HFFc6 (cell line): ENCODE results near the gene EXOC4. TPM values are rescaled to one million over a fixed set of nuclear protein-coding genes. Genes with fewer than 3 reads are reported as not detected.
A peak's percentile ranks its signal among the peaks of the same experiment; 100 is the strongest.

ENCODE experiments used
- DNase-seq: peaks from one replicate; pipeline ENCODE4 v3.0.0-alpha.2; 2018
- H3K27ac Mint-ChIP-seq: 2 replicates; pipeline ENCODE4 v1.8.0; 2020; ENCODE audit warnings: mild to moderate bottlenecking, mixed read lengths
- H3K27me3 Mint-ChIP-seq: 2 replicates; pipeline ENCODE4 v1.8.0; 2021; ENCODE audit warnings: mild to moderate bottlenecking, moderate library complexity, mixed read lengths; ENCODE audit not compliant: insufficient read depth
- H3K36me3 Mint-ChIP-seq: 2 replicates; pipeline ENCODE4 v1.8.0; 2021; ENCODE audit warnings: low read depth, mixed read lengths
- H3K4me1 Mint-ChIP-seq: 2 replicates; pipeline ENCODE4 v1.8.0; 2020; ENCODE audit warnings: low read depth, mixed read lengths
- H3K4me3 Mint-ChIP-seq: 2 replicates; pipeline ENCODE4 v1.8.0; 2020; ENCODE audit warnings: mild to moderate bottlenecking, moderate library complexity, mixed read lengths
- H3K9me3 Mint-ChIP-seq: 2 replicates; pipeline ENCODE4 v1.8.0; 2020; ENCODE audit warnings: mild to moderate bottlenecking, mixed read lengths
- total RNA-seq, 6 experiments: library from RNA; stranded (reverse); fragmentation: NEBNext Ultra II Directional; extraction: Animal tissue kit (Norgen Biotek cat#: 25700); gene quantifications; 2 replicates in 1 of 6; 3 replicates in 5 of 6; pipeline ENCODE4 v1.2.3, GENCODE V29; 2021
- TF ChIP-seq, protein P1 (sequence below): fragments of 200-600 bp; sonication (generic); IDR thresholded peaks from 2 replicates; pipeline ENCODE4 v1.5.0; 2021; ENCODE audit warnings: antibody characterized with exemption, mild to moderate bottlenecking

EXOC4 gene
- total RNA-seq, 6 experiments from 2014 or later = 57.6 to 67.6 (median 61.4) TPM

DNA sequence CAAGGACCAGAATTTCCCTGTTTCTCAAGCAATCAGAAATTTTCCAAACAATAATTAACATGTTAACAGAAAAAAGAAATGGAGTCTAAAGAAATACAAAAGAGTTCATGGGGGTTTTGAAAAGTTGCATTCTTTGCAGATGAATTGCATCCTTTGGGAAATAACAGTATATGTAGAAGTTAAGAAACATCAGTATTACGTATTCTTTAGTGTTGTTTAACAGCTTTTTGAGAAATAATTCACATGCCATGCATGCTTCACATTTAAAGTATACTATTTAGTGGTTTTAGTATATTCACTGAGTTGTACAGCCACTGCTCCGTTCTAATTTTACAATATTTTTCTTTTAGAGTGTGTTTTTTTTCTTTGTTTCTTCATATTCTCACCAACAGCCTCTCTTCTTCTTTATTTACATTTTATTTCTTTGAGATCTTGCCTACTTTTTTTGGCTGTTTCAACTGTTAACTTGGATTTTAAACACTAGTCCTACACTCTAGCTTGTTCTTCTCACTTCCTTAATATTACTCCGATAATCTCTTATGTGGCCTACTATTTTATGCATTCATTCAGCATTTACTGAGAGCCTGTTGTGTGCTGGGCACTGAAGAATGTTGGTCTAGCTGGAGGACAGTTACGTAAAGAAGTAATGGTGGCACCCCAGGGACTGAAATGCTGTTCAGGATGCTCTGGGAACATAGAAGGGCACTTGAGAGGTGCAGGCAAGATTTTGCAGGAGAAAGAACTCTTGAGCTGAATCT is 330.1 kb downstream of the EXOC4 start:
- H3K36me3 Mint-ChIP-seq = peaks cover 23% of the 10 kb centered on the region
- peak overlapping the region; percentile 54 for H3K4me3 Mint-ChIP-seq
- no peaks in the 10 kb centered on the region for H3K9me3 Mint-ChIP-seq
- peak overlapping the region; percentile 87 for H3K27ac Mint-ChIP-seq
- peak; percentile 77 for DNase-seq
- TF ChIP-seq, protein P1, sequence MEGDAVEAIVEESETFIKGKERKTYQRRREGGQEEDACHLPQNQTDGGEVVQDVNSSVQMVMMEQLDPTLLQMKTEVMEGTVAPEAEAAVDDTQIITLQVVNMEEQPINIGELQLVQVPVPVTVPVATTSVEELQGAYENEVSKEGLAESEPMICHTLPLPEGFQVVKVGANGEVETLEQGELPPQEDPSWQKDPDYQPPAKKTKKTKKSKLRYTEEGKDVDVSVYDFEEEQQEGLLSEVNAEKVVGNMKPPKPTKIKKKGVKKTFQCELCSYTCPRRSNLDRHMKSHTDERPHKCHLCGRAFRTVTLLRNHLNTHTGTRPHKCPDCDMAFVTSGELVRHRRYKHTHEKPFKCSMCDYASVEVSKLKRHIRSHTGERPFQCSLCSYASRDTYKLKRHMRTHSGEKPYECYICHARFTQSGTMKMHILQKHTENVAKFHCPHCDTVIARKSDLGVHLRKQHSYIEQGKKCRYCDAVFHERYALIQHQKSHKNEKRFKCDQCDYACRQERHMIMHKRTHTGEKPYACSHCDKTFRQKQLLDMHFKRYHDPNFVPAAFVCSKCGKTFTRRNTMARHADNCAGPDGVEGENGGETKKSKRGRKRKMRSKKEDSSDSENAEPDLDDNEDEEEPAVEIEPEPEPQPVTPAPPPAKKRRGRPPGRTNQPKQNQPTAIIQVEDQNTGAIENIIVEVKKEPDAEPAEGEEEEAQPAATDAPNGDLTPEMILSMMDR = no peak
- H3K4me1 Mint-ChIP-seq = peaks cover 50% of the 10 kb centered on the region
- peaks cover 3% of the 10 kb centered on the region for H3K27me3 Mint-ChIP-seq

- Mint-ChIP-seq H3K9me3 (no peaks in the 10 kb centered on the region), H3K4me3 (peak overlapping the region; percentile 50), H3K27me3 (peaks cover 3% of the 10 kb centered on the region), H3K36me3 (peaks cover 23% of the 10 kb centered on the region), H3K27ac (peak overlapping the region; percentile 87), H3K4me1 (peaks cover 50% of the 10 kb centered on the region)
- TF ChIP-seq, protein P1 = no peak
- DNase-seq = no peak
These were observed 330.8 kb downstream of the EXOC4 start for GRCh38 chr7:133583545-133584171.

- H3K4me1 Mint-ChIP-seq = peaks cover 50% of the 10 kb centered on the region
- no peak overlapping the region for H3K4me3 Mint-ChIP-seq
- peaks cover 3% of the 10 kb centered on the region; the same call in 1 of the 2 replicates for H3K27me3 Mint-ChIP-seq
- H3K9me3 Mint-ChIP-seq = no peaks in the 10 kb centered on the region
- TF ChIP-seq, protein P1 = no peak
- no peak for DNase-seq
- no peak overlapping the region; the same call in 1 of the 2 replicates for H3K27ac Mint-ChIP-seq
- peaks cover 23% of the 10 kb centered on the region for H3K36me3 Mint-ChIP-seq
These were observed 332.2 kb downstream of the EXOC4 start for GRCh38 chr7:133584956-133585668.

DNA sequence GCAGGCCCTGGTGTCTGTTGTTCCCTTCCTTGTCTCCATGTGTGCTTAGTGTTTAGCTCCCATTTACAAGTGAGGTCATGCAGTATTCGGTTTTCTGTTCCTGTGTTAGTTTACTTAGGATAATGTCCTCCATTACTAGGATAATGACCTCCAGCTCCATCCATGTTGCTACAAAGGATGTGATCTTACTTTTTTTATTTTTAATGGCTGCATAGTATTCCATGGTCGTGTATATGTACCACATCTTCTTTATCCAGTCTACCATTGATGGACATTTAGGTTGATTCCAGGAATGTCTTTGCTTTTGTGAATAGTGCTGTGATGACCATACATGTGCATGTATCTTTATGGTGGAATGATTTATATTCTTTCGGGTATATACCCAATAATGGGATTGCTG is 333.4 kb downstream of the EXOC4 start:
- no peak for DNase-seq
- H3K36me3 Mint-ChIP-seq = peaks cover 14% of the 10 kb centered on the region
- H3K9me3 Mint-ChIP-seq = no peaks in the 10 kb centered on the region
- TF ChIP-seq, protein P1 = no peak
- peaks cover 2% of the 10 kb centered on the region; the same call in 1 of the 2 replicates for H3K27me3 Mint-ChIP-seq
- no peak overlapping the region for H3K27ac Mint-ChIP-seq
- H3K4me1 Mint-ChIP-seq = peaks cover 42% of the 10 kb centered on the region
- no peak overlapping the region for H3K4me3 Mint-ChIP-seq

DNA sequence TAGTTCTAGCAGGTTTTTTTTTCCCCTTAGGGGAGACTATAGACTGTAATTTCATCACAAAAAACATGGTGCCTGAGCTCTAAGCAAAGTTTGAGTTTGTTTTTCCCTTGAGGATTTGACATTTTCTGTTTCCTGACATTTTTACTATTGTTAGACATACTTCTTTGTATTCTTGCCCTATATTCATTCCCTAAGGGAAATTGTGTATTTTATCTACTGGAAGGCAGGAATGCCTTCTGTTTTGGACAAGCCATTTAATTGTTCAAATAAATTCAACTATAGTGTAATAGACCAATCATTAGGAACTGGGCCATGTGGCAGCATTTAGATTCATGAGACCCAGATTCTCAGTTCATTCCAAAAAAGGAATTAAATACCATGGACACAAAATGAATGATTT is 335.0 kb downstream of the EXOC4 start:
- no peak overlapping the region for H3K4me3 Mint-ChIP-seq
- TF ChIP-seq, protein P1 = no peak
- peaks cover 30% of the 10 kb centered on the region for H3K4me1 Mint-ChIP-seq
- H3K9me3 Mint-ChIP-seq = no peaks in the 10 kb centered on the region
- H3K27me3 Mint-ChIP-seq = no peaks in the 10 kb centered on the region
- peaks cover 9% of the 10 kb centered on the region; the same call in 1 of the 2 replicates for H3K36me3 Mint-ChIP-seq
- DNase-seq = no peak
- no peak overlapping the region for H3K27ac Mint-ChIP-seq
